ENCODE data around the gene EGFLAM. TPM values are rescaled to one million over a fixed set of nuclear protein-coding genes. Genes with fewer than 3 reads are reported as not detected.

EGFLAM gene
- total RNA-seq, 1 experiment from 2014 or later: 0.33 TPM

DNA sequence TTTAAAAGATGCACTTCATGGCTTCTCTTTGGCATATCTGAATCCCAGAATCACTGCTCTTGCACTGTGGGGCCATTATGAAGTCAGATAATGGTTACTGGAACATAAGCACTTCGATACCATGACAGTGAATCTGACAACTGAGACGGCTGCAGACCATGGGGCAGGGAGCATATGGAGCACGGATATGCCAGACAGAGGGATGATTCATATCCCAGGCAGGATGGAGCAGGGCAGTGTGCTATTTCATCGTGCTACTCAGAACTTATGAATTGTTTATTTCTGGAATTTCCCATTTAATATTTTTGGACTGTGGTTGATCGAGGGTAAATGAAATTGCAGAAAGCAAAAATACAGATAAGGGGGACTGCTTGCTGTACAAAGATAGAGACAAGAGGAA is 145.0 kb downstream of the EGFLAM start:
- Histone ChIP-seq H2BK12ac (ENCODE audit: insufficient read length, low read depth, low read length) (no peak overlapping the region), H2BK120ac (ENCODE audit: low read depth, low read length, poor library complexity, severe bottlenecking) (no peak overlapping the region), H3K27ac (ENCODE audit: insufficient read length, low read depth, low read length) (no peak overlapping the region), H3K18ac (ENCODE audit: insufficient read length, low read depth, low read length) (no peak overlapping the region), H2AK5ac (ENCODE audit: insufficient read length, low read length) (no peak overlapping the region), H3K23ac (ENCODE audit: insufficient read length, low read depth, low read length) (no peak overlapping the region), H3K79me1 (ENCODE audit: insufficient read depth, low read depth, low read length, poor library complexity, severe bottlenecking) (no peaks in the 10 kb centered on the region), H4K8ac (replicated peaks; ENCODE audit: insufficient read length, low read depth, low read length) (no peak overlapping the region), H3K56ac (ENCODE audit: insufficient read length, low read depth, low read length) (no peak overlapping the region), H2AFZ (ENCODE audit: low read length) (no peak overlapping the region), H3K27me3 (ENCODE audit: insufficient read depth, low read length) (no peaks in the 10 kb centered on the region; the same call in 1 of the 2 replicates), H3K23me2 (ENCODE audit: insufficient read length, low read depth, low read length, poor library complexity, severe bottlenecking) (no peaks in the 10 kb centered on the region), H2BK5ac (ENCODE audit: insufficient read length, low read length) (no peak overlapping the region), H3K4ac (ENCODE audit: low read depth, low read length) (no peak overlapping the region), H3T11ph (ENCODE audit: low read length) (no peak overlapping the region), H3K14ac (ENCODE audit: insufficient read depth, low read length) (no peak overlapping the region), H4K5ac (ENCODE audit: insufficient read length, low read depth, low read length) (no peak overlapping the region), H3K79me2 (ENCODE audit: insufficient read depth, low read length) (no peaks in the 10 kb centered on the region), H2BK20ac (ENCODE audit: low read depth, low read length, poor library complexity, severe bottlenecking) (no peak overlapping the region), H2BK15ac (ENCODE audit: low read depth, low read length) (no peak overlapping the region), H3K9me3 (ENCODE audit: control insufficient read depth, low read depth, low read length) (no peaks in the 10 kb centered on the region), H3K9ac (ENCODE audit: extremely low read depth, insufficient read length, low read length) (no peak overlapping the region), H3K4me2 (ENCODE audit: insufficient read depth, insufficient read length, low read length) (no peak overlapping the region), H4K20me1 (ENCODE audit: control insufficient read depth, insufficient read depth, insufficient read length) (no peaks in the 10 kb centered on the region), H4K91ac (ENCODE audit: insufficient read length, low read depth, low read length) (no peak overlapping the region), H3K4me1 (ENCODE audit: insufficient read depth, low read length) (no peaks in the 10 kb centered on the region)
- no CpG with 5 or more reads among the region's 5 CpGs for WGBS (ENCODE audit: extremely low coverage, insufficient read length, low lambda C conversion rate)
- no peak for DNase-seq
- H3K27me3 Mint-ChIP-seq (ENCODE audit: low read depth): peaks cover 1% of the 10 kb centered on the region; the same call in 1 of the 2 replicates
- no peak overlapping the region for H3K27ac Mint-ChIP-seq
- no peaks in the 10 kb centered on the region for H3K36me3 Mint-ChIP-seq (ENCODE audit: insufficient read depth in 1 of 3, low read depth in 3 of 3)
- H3K9me3 Mint-ChIP-seq: no peaks in the 10 kb centered on the region
- H3K4me1 Mint-ChIP-seq: peaks cover 0 to under 1% of the 10 kb centered on the region in 2 experiments; a peak in 2 of 4 replicates
- no peak overlapping the region for H3K4me3 Mint-ChIP-seq
- TF ChIP-seq, protein P1, sequence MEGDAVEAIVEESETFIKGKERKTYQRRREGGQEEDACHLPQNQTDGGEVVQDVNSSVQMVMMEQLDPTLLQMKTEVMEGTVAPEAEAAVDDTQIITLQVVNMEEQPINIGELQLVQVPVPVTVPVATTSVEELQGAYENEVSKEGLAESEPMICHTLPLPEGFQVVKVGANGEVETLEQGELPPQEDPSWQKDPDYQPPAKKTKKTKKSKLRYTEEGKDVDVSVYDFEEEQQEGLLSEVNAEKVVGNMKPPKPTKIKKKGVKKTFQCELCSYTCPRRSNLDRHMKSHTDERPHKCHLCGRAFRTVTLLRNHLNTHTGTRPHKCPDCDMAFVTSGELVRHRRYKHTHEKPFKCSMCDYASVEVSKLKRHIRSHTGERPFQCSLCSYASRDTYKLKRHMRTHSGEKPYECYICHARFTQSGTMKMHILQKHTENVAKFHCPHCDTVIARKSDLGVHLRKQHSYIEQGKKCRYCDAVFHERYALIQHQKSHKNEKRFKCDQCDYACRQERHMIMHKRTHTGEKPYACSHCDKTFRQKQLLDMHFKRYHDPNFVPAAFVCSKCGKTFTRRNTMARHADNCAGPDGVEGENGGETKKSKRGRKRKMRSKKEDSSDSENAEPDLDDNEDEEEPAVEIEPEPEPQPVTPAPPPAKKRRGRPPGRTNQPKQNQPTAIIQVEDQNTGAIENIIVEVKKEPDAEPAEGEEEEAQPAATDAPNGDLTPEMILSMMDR (conservative IDR thresholded peaks at IDR 0.05): no peak
